GM12892 (cell line): ENCODE results near the gene TSPAN13.

ENCODE experiments used
- POLR2AphosphoS5 ChIP-seq: IDR thresholded peaks from 2 replicates; pipeline ENCODE4 v1.6.1; 2011; ENCODE audit warnings: low read depth, low read length, control low read depth
- TAF1 ChIP-seq: IDR thresholded peaks from 2 replicates; pipeline ENCODE4 v1.6.1; 2011; ENCODE audit warnings: low read depth, mild to moderate bottlenecking, control low read depth, low read length, borderline replicate concordance

GRCh38 chr7:16743236-16743635 is 10.3 kb upstream of the TSPAN13 start:
- no peak for TF ChIP-seq POLR2AphosphoS5
- no peak for TF ChIP-seq TAF1
